HG02642 (cell line): Measurements from ENCODE around the gene MAP2K3.

Experiments
- ATAC-seq: cut with Tn5 transposase; IDR thresholded peaks from one replicate; pipeline ENCODE4 v1.9.1; 2021; ENCODE audit warnings: mild to moderate bottlenecking; ENCODE audit not compliant: unreplicated experiment, poor library complexity

MAP2K3 gene

DNA sequence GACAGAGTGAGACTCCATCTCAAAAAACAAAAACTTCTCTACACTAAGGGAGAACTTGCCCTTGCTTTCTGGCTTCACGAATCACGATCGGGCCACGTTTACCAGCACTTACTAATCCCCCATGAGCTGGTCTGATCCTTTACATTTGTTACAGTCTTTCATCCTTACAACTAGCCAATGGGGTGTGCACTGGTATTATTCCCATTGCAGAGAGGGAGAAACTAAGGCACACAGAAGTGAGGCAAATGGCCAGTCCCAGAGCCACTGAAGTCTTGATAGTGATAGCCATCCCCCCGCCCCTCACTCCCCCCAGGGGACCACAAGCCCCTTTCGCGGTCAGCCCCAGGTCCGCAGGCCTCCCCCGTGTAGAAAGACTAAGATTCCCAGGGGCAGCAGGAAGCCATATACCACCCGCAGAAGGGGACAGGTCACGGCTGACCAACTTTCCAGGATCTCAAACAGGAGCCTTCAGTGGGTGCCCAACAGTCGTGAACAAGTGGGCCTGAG is 32.2 kb upstream of the MAP2K3 start:
- ATAC-seq = no peak

DNA sequence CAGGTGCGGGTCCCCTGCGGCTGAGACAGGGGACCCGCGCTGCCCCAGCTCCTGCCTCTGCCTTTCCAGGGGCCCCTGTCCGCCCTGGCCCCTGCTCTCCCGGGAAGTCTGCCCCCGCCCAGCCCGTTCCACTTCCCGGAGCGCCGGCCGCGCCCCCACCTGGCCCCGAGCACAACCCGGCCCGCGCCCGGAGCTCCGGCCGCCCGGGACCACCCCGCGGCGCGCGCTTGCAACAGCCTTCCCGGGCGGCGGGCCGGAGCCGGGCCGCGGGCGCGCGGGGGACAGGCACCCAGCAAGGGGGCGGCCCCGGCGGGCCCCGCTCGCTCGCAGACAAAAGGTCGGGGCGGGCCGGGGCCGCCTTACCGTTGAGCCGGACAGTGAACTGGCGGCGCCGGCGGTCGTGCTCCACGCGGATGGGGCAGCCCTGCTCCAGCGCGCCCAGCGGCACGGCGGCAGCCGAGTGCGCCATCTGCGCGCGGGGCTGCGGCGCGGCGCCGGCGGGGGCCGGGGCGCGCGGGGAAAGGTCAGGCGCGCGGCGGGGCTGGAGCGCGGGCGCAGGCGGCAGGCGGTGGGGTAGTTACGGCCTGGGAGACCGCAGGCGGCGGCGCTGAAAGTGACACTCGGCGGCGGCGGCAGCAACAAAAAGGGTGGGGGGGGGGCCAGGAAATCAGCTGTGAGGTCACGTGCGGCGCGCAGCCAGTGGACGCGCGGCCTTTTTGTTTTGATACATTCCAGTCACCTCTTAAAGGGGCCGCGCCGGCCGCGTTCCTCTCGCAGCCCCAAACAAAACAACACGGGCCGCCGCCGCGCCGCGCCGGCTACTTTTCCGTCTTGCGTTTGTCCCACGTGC is 31.5 kb upstream of the MAP2K3 start, which contains the start of gene NATD1:
Gene NATD1, minus strand, starts transcription at position 615 of the 850 bp plus-strand sequence. Its CDS starts 146 bp downstream, at position 469.
- peak; percentile 72 for ATAC-seq

DNA sequence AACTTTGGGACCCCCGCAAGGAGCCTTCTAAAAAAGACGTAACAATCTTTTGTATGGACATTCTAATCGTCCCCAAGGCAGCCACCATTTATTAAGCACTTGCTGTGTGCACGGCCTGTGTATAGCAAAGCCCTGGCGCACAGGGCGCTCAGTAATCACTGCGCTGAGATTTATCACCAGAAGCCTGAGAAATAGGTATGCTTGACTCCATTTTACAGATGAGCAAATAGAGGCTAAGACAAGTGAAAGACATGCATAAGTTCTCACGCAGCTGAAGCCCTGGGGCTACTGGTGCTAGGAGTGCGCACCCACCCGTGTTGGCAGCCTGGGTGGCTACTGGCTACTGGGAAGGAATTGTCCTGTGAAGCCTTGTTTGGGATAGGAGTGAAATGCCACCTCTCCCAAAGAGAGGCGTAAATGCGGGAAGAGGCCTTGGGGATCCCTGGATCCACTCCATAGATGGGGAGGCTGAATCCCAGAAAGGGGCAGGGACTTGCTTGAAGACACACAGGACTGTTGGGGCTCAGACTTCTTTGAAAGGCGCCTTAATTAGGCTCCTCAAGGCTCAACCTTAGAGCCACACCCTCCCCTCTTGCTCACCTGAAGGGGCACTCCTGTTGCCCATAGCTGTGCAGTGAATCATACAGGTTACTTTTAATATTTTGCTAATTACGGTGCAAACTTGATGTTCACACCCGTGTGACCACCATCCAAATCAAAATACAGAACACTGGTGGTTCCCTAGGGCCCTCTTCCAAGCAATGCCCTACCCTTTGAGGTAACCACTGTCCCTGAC is 30.7 kb upstream of the MAP2K3 start:
- ATAC-seq = peak; percentile 2

DNA sequence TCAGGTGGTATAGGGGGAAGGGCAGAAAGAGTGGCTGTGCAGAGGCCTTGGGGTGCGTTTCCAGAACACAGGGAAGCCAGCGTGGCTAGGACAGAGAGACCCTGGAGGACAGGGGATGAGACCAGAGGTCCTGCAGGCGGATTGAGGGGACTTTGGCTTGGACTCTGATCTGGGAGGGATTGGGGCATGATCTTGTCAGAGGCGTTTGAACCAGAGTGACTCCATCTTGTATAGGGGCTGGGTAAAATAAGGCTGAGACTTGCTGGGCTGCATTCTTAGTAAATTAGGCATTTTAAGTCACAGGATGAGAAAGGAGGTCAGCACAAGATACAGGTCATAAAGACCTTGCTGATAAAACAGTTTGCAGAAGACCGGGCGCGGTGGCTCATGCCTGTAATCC is 25.9 kb upstream of the MAP2K3 start:
- no peak for ATAC-seq

DNA sequence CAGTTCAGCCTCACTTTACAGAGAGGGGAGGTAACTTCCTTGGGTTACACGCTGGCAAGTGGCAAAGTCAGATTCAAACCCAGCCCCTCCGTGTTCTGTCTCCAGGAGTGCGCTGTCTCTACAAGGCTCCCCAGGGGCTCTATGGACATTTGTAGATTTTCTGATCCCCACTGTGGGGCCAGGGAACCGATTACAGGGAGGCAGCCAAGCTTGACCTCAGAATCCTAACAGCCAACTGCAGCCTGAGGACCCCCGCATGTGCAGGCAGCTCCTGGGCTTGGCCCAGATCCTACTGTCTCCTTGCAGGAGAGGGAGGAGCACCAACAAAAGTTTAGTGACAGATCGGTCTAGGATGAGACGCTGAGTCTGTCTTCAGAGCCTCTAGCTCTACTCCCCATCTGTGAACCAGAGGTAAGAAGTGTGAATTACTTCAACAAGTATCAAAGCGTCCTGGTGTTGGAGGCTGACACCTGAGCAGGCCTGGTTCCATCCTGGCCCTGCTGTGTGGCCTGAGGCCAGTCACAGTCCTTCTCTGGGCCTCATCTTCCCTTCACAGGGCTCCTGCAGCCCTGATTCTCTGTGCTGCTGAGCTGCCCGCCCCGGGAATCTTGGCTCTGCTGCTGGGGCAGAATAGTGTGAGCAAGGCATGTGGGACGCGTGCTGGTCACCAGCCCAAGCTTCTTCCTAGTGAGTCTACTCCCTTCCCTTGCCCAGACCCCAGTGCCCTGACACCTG is 22.1 kb upstream of the MAP2K3 start:
- ATAC-seq = no peak

DNA sequence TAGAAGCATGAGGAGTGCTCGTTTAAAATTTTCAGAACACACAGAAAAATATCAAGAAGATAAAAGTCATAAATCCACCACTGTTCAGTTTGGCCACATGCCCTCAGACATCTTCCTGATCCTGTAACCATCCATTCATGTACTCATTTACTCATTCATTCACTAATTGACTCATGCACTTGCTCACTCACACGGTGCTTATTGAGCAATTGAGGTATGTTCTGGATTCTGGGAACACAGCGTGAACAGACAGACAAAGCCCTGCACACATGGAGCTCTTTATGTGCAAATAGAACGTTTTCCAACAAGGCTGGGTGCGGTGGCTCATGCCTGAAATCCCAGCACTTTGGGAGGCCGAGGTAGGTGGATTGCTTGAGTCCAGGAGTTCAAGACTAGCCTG is 21.1 kb upstream of the MAP2K3 start:
- no peak for ATAC-seq

DNA sequence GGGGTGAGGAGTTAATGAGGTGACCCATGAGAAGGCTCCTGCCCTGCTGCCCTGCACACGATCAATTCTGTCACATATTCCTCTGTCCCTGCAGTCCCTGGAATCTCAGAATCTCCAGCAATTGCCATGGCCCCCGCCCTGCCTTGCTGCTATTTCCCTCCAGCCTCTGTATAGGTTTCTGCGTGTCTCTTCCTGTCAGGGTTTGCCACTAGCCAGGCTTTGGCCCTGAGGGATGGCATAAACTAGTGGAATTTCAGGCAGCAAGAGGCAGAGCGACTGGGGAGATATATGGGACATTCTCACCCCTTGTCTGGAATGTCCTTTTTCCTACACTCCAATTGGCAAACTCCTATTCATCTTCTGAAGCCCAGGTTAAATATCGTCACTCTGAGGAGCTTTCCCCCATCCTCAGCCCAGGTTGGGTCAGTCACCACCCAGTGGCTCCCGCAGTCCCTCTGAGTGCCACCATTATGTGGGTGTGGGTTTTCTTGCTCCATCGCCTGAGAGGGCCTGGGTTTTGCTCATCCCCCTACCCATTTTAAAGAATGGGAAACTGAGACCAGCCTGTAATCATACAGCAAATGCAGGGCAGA is 15.8 kb upstream of the MAP2K3 start:
- no peak for ATAC-seq

DNA sequence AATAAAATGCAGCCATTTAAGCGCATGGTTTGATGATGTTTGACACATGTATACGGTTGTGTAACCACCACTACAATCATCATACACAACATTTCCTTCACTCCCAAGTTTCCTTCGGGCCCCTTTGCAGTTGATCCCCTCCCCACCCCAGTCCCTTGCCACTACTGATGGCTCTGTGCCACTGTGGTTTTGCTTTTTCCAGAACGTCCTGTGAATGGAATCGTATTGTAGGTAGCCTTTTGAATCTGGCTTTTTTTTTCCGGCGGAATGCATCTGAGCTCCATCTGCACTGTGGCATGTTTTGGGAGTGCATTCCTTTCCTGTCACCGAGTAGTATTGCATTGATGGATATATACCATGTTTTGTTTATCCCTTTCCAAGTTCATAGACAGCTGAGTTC is 15.1 kb upstream of the MAP2K3 start:
- ATAC-seq = no peak

DNA sequence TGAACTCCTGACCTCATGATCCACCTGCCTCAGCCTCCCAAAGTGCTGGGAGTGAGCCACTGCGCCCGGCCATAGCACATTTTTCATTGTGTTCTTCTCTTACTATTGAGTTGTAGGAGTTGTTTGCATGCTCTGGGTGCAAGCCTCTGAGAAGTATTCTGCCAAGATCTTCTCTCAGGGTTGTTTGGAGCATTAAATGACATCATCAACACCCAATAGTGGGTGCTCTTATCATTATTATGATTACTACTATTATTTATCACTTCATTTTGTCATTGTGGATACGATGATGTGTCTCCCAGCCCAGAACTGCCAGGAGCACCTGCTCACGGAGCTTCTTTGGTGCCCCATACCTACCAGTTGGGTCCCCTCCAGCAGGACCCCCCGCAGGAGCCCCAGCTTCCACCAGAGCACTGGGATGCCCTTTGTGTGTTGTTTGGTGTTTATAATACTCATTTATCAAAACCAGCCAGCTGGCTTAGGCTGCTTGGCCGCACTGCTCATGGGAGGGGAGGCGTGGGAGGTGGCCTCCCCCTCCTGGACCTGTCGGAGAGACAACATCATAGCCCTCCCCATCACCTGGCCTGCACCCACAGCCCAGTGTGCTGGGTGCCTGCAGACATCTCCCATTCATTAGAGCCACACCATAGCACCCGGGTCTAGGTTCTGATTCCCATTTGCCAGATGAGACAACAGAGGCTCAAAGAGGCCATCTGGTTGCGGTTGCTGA is 12.9 kb upstream of the MAP2K3 start:
- ATAC-seq = no peak

DNA sequence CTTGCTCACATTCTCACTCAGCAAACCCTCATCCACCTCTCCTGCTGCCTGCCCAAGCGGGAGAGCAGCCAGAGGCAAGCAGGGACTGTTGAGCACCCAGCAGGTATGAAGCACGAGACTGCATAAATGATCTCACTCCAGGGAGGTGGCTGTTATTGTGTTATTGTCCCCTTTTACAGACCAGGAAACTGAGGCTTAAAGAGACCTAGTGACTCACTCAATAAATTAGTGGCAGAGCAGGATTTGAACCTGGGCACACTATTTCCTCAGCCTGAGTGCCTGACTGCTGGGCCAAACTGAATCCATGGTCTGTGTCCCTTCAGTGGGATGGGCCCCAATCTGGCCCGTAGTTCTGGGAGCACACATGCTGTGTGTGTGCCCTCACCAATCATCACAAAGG is 12.3 kb upstream of the MAP2K3 start:
- ATAC-seq = no peak

DNA sequence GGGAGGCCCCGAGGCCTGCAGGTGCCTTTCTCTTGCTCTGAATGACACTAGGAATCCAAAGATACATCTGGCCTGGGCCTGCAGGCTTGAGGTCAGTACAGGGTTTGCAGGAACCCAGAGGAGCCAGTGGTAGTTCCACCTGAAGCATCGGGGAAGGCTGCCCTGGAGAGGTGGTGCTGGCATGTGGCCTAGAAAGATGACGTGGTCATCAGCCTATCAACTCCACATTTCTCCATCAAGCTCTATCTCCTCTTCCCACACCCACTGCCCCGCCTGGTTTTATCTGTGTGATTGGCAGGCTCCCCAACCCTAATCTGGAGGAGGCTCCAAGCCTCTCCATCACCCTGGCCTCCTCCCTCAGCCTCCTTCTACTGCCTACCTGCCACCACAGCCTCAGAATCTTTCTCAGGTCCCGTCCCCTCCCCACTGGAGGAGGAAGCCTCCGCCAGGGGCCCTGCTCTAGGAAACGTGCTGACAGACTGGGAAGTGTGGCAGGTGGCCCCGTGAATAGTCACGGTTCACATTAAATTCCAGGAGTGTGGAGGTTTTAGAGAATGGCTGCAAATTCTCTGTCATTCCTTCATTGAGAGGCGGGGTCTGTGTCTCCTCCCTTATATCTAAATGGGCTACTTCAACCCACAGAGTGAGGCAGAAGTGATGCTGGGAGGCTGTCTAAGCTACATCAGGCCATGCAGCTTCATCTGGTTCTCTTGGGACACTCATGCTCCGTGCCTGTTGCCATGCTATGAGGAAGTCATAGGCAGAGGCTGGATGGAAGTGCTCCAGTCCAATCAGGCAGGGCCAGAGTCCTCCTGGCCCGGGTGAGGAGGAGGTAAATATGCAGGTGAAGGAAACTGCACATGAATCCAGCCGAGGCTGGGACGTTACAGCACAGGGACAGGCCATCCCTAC is 11.4 kb upstream of the MAP2K3 start:
- ATAC-seq = no peak

DNA sequence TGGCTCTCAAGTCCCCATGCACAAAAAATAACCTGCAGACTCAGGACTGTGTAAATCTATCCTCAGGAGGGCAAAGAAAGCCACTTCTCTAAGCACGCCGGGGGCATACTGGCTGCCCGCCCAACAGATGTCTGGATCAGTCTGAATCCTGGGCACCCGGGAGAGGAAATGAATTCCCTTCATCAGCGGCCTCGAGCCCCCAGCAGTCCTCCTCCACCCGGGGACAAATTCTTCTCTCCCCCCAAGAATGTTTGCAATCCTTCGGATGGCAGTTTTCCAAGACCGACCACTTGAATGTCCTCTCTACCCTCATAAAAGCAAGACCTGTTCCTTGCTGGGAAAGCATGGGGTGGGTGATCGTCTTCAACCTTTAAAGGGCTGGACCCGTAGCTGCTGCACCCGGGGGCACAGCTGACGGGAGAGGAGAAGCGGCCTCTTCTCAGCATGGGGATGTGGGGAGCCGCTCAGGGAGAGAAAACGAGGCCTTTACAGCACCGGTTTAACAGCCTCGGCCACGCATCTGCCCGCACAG is 9.4 kb upstream of the MAP2K3 start:
- ATAC-seq = no peak

DNA sequence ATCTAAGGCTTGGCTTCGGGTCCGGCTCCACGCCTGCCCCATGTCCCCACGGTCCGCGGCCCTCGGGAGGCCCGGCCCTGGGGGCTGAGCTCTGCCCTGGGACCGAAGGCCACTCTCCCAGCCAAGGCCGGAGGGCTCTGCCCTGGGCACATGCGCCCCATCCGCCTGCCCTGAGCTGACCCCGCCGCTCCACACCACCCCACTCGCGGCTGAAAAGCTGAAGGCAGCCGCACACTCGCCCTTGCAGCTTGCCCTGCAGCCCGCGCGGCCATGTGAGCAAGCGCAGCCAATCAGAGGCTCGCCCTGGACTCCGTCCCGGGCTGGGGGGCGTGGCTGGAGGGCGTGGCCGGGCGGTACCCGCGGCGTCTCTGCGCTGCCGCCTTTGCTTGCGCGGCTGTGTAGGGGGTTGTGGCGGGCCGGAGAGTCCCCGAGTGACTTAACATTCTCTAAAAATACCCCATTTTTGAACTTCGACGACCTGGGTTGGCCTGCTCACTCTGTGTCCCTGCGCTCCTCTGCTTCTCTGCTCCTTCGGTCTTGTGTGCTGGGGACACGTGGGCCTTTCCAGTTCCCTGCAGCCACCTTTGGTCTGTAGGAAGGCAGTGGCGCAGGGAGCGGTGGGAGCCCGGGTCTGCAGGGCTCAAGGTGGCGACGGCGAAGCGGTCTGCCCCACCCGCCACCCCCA is 8.8 kb upstream of the MAP2K3 start:
- ATAC-seq = peak; percentile 95

DNA sequence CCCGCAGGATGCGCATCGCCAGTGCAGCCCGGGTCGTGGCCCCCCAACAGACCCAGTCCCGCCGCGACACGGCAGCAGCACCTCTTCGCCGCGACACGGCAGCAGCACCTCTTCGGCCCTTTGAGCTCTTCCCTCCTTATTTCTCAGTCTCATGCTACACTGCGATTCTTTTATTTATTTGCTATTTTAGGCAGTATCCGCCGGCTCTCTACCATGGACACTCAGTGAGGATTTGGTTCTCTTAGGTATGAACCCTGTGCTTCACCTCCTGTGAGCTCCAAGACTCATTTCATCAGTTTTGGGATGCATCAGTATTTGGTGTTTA is 8.3 kb upstream of the MAP2K3 start:
- no peak for ATAC-seq

DNA sequence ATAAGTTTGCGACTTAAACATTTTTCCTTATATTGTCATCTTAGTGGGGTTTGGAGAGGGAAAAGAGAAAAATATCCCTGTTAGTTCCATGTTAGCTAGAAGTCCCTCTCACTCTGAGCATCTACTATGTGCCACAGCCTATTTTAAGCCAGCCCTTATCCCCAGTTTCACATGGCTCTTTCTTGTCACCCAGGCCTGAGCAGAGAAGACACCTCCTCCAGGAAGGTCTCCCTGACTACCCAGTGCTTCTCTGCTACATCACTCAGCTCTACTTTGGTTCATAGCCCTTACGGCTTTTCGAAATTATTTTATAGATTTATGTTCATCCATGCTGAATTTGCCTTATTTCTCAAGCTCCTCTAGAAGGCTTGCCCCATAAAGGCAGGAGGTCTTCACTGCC is 7.2 kb upstream of the MAP2K3 start:
- ATAC-seq = no peak

DNA sequence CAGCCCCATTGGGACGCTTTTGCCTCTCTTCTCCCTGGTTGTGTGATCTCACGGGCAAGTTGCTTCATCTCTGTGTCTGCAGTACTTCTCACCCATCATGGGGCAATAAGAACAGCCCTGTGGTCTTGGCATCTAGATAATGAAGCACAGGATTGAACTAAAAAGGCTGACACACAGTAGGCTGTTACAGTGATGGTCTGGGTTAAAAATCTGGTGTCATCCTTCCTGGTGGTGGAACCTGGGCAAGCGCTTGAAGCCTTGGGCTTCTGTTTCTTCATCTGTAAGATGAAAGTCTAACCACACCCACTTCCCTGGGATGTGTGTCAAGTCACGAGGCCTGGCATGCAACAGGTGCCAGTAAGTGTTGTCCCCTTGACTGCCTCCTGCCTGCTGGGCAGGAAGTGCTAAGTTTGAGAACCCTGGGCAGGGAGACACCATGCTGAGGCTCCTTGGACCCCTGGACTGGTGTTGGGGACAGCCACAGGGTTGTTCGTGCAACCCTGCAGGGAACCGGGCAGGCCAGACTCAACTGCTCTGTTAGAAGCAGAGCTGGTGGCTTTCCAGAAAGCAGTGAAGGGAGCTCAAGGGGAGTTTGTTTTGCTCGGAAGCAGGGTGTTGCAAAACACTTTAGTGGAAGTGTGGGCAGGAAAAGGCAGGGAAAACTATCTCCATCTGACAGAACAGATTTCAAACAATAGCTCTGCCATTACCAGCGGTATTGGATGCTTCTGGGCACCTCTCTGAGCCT is 5.9 kb upstream of the MAP2K3 start:
- no peak for ATAC-seq

DNA sequence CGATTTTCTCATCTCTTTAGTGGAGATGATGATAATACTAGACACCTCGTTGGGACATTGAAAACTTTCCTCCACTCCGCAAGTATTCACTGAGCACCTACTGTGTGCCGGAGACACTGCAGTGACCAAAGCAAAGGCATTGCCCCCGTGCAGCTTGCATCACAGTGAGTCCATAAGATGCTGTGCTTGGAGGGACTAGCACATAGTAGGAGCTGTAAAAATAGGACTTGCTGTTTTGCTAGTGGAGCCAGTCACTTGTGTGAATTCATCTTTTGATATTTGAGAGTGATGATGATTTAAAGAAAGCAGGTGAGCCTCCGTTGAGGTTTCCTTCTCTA is 5.3 kb upstream of the MAP2K3 start:
- ATAC-seq = no peak
